CD4-positive, alpha-beta T cell treated with Interleukin-4 for 1 hour (primary cell): Measurements from ENCODE around the gene KREMEN1.

Experiments used
- DNase-seq, 2 donors: peaks; one replicate each; pipeline ENCODE4 v3.0.0-alpha.2; 2020 to 2022

Gene KREMEN1

DNA sequence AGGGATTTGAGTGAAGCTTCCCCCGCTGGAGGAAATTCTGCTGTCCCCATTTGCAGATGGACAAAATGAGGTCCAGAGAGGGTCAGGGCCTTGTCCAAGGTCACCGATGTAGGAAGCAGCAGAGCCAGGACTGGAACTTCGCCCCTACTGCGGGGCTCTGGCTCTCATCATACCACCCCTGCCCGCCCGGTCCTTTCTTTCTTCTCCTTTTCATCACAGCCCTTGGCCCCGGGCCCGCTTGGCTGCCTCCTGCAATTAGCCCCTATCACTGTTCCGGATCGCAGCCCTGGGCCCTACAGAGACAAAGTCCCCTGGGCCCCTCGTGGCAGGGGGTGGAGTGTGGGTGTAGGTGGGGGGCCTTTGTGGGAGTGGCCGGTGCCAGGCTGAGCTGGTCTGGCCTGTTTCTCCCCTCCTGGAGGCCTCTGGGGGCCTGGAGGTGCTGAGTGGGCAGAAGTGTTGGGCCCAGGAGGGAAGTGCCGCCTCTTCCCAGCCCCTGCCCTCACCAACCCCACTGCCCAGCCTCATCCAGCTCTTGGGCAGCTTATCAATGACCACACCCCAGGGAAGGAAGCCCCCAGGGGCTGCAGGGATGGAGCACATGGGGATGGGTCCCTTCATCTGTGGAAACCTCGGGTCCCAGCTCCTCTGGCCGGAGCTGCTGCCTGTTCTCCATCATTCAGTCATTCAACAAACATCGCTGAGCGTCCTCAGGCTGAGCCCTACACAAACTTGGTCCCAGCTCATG is 136.2 kb downstream of the KREMEN1 start:
- no peak for DNase-seq

DNA sequence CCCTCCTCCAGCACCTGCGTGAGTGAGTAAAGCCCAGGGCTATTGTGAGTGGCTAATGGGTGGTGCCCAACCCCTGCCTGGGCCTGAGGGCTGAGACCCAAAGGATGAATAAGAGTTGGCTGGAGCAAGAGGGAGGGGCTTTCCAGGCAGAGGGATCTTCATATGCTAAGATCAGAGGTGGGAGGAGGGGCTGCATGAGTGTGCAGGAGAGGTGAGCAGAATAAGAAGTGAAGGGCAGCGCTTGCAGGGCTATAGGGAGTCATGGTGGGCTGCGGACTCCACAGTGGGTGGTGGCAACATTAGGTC is 136.7 kb downstream of the KREMEN1 start:
- no peak for DNase-seq

DNA sequence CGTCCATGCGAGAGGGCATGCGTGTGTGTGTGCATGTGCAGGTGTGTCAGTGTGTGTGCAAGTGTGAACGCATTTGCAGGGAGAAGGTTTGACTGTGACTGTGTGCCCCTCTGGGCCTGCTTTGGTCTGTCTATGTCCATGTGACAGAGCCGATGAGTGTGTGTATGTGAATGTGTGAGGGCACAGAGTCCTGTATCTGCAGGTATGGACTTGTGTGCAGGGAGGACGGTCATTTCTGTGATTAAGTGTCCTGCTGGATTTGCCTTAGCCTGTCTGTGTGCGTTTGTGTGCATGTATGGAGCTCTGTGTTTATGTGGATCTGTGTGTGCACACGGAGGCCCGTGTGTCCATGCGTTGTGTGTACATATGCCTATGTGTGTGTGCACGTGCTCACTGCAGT is 138.2 kb downstream of the KREMEN1 start:
- no peak for DNase-seq

DNA sequence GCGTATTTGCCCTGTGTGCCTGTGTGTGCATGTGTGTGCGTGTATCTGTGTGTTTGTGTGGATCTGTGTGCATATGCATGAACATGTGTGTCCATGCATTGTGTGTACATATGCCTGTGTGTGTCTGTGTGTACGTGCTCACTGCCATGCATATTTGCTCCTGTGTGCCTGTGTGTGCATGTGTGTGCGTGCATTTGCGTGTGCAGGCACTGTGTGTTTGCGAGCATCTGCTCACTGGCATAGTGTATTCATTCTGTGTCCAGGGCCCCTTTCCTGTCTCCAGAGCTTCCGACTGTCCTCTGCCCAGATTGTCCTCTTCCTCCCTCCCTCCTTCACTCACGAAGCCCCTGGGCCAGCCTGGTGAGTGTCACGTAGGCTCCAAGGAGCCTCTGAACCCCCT is 138.6 kb downstream of the KREMEN1 start:
- DNase-seq, result no peak

DNA sequence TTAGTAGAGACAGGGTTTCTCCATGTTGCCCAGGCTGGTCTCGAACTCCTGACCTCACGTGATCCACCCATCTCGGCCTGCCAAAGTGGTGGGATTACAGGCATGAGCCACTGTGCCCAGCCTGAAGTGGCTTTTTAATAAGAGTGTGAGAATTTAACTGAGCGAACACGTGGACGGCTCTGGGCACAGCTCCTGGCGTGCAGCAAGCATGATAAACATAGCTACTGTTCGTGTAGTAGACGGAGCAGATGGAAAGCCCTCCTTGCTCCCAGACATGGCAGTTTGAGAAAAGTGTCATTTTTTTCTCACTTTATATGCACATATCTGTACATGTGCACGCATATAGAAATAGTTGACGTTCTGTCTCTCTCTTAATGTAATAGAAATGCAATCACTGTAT is 139.9 kb downstream of the KREMEN1 start:
- DNase-seq, result no peak

DNA sequence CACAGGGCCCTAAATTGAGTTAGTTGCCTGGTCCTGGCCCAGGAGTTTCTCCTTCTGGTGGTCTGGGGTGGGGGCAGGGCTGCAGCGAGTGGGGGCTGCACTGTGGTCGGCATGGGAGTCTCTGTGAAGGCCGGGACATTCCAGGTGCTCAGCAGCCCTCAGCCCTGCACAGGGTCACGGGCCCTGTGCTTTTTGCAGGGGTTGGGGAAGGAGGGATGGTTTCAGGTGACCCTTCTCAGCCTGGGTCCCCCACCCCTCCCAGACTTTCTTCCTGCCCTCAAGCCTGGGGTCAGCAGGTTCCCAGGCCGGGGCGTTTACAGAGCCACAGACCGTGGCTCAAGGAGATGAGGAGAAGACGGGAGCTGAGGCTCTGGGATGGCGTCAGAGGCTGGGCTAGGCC is 140.7 kb downstream of the KREMEN1 start:
- DNase-seq, result no peak

DNA sequence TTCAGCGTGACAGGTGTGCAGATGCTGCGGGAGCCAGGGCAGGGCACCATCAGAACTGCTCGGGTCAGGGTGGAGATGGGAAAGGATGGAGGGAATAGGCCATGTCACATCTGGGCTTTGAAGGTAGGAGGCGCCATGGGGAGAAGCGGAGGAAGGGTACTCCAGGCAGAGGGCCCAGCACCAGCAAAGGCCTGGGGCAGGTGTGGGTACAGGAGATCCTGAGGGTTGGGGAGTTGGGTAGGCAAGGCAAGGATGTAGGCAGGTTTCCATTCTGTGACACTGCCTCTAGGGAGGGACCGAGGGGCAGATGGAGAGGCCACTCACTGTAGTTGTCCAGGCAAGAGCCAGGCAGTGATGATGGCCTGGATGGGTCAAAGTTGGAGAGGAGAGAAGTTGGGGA is 141.4 kb downstream of the KREMEN1 start:
- no peak for DNase-seq

DNA sequence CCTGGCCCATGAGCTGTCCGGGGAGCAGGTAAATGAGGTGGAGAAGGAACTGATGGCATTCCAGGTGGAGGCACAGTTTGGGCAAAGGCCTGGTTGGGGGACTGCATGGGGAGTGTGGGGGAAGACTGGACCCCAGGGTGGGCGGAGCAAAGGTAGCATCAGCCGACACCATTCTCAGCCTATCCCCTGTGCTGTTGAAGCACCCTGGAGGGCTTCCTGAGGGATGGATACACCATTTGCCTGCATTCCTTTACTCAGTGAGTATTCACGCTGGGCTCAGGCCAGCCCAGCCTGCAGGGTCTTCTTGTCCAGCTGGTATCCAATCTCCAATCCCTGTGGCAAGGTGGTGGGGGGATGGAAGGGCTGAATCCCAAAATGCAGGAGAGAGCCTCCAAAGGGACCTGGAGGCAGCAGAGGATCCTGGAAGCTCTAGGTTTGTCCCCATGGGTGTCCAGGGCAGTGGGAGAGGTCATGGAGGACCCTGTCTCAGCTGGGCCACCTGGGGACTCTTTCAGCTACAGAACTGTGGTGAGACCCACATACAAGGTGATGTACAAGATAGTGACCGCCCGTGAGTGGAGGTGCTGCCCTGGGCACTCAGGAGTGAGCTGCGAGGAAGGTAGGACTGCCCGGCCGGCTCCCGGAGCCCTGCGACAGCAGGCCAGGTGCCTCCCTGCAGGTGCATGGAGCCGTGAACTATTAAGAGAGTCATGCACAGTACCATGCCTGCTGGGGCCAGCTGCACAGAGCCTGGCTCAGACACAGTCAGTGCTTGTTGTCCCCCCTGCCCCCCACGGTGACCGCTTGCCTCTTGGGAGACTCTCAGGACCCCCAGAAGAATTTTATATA is 142.4 kb downstream of the KREMEN1 start:
- DNase-seq, result no peak

DNA sequence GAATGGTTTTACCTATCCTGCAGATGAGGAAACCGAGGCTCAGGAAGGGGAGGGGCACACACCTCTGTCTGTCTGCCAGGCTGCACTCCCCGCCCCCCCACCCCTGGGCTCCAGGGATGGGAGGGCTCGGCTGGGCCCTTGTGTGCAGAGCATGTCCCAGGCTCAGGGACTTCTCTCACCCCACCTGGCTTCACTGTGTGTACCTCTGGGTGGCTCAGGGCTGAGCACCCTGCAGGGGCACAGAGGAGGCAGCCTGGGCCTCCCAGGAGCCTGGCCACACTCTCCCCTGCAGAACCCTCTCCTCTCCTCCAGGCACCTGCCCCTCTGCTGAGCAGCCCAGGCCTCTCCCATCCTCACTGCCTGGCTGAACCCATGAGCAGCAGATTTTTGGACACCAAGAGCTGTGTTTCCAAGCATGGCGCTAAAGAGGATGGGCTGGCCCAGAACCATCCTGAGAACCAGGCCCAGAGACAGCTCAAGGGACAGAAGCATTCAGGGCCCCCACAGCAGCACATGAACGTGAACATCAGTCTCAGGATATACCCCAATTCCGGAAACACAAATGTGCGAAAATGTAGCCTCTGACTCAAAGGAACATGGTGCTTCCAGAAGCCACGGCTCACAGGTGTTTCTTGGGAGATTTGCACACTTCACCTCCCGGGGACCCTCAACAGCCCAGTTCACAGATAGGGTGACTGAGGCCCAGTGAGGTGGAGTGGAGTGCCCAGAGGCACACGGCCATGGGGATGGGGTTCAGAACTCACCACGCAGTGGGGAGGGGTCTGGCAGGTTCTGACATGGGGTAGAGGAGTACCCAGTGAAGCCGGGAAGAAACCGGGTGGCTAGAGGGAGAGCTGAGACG is 143.4 kb downstream of the KREMEN1 start:
- no peak for DNase-seq

DNA sequence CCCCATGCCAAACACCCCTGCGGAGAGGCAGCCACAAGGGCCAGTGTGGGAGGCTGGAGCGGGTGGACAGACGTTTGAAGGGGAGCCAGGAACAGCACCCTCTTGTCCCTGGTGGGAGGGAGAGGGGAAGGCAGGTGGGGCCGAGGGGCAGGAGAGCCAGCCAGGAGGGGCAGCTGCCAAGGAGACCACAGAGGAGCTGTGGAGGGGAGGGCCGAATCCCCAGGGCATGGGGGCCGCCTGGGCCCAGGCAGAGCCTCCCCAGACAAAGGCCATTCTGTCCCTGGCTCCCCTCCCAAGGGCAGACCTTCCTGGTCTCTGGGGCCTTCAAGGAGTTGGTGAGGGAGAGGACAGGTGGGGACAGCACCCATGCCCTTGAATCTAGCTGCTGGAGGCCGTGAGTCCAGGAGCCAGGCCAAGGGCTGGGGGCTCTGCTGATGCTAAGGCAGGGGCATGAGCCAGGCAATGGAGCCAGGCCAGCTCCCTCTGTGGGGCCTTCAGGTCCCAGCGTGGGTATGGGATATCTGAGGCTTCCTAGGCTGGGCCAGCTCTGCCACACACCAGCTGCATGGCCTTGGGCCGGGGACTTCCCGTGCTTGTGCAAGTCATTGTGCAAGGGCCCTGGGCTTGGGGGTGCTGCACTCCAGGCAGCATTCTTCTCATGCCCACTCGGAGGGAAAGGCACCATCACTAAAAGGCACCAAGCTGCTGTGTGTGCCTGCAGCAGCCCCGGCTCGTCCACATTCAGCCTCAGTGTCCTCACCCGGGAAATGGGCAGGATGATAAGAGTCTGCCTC is 144.2 kb downstream of the KREMEN1 start:
- no peak for DNase-seq
